GM12878 (cell line): ENCODE data around the gene INIP. TPM values are rescaled to one million over a fixed set of nuclear protein-coding genes. Genes with fewer than 3 reads are reported as not detected.

Experiments
- ATAC-seq: fragments of 200-7000 bp; cut with Tn5 transposase; 3 replicates; pipeline ENCODE4 v1.9.1; 2020; ENCODE audit warnings: mild to moderate bottlenecking, moderate library complexity
- BruUV-seq: library from RNA; stranded (reverse); fragments of 400-500 nt; replicated peaks from 2 replicates; lab custom pipeline; 2021; lab: Mats Ljungman, UMichigan
- CTCF ChIA-PET: fragments of 300-600 bp; sonication (Branson Sonifier 250); formaldehyde crosslinking; extraction: SDS; loops from one replicate; lab custom pipeline; 2021; ENCODE audit warnings: inconsistent platforms; lab: Yijun Ruan, JAX
- POLR2A ChIA-PET: fragments of 350-600 bp; formaldehyde crosslinking; extraction: SDS; loops from one replicate; lab custom pipeline; 2021; ENCODE audit warnings: inconsistent platforms; lab: Charles Lee
- RAD21 ChIA-PET: fragments of 300-600 bp; sonication (Branson Sonifier 250); formaldehyde crosslinking; loops from one replicate; lab custom pipeline; 2023; ENCODE audit warnings: antibody characterized with exemption; ENCODE audit not compliant: unreplicated experiment; lab: Charles Lee
- SMC1A ChIA-PET: fragments of 300-600 bp; sonication (Branson Sonifier 250); formaldehyde crosslinking; loops from one replicate; lab custom pipeline; 2023; ENCODE audit not compliant: unreplicated experiment, uncharacterized antibody; lab: Charles Lee
- DNase-seq: peaks from one replicate; pipeline ENCODE4 v3.0.0-alpha.2; 2011; ENCODE audit warnings: low read depth, low spot score
- FAIRE-seq: peaks from 3 replicates; lab custom pipeline; 2011; peaks lifted over from hg19 to GRCh38; lab: Jason Lieb, UNC
- H2AFZ ChIP-seq: 2 replicates; pipeline ENCODE4 v1.6.0; 2011; ENCODE audit warnings: low read depth, low read length, control low read depth; ENCODE audit not compliant: control insufficient read depth
- H3K27ac ChIP-seq: 2 replicates; pipeline ENCODE4 v1.5.1; 2011; ENCODE audit warnings: control low read depth; ENCODE audit not compliant: control insufficient read depth, insufficient read depth
- H3K27me3 ChIP-seq, 2 experiments: replicated peaks in 1 of 2; 2 replicates each; pipeline versions ENCODE4 v1.6.0 to v1.6.1; 2011; ENCODE audit warnings: low read length in 1 of 2; ENCODE audit not compliant: control insufficient read depth in 2 of 2, insufficient read depth in 2 of 2
- H3K36me3 ChIP-seq, 2 experiments: 2 replicates each; pipeline ENCODE4 v1.5.1; 2011; ENCODE audit warnings: low read length in 1 of 2; ENCODE audit not compliant: control insufficient read depth in 2 of 2, insufficient read depth in 2 of 2
- H3K4me1 ChIP-seq: 2 replicates; pipeline ENCODE4 v1.6.1; 2011; ENCODE audit warnings: mild to moderate bottlenecking, low read length, moderate library complexity, mixed read lengths; ENCODE audit not compliant: control insufficient read depth, insufficient read depth
- H3K4me2 ChIP-seq: 2 replicates; pipeline ENCODE4 v1.6.0; 2011; ENCODE audit warnings: control low read depth; ENCODE audit not compliant: control insufficient read depth, insufficient read depth
- H3K4me3 ChIP-seq: fragments of 200-600 bp; sonication (generic); 2 replicates; pipeline ENCODE4 v1.5.1; 2016
- H3K79me2 ChIP-seq: 2 replicates; pipeline ENCODE4 v1.6.0; 2011; ENCODE audit warnings: low read length; ENCODE audit not compliant: control insufficient read depth, insufficient read depth
- H3K9ac ChIP-seq: 2 replicates; pipeline ENCODE4 v1.8.0; 2011; ENCODE audit warnings: low read length, control low read depth, mixed read lengths; ENCODE audit not compliant: control insufficient read depth, insufficient read depth
- H3K9me3 ChIP-seq: replicated peaks from 3 replicates; pipeline ENCODE4 v1.5.1; 2011; ENCODE audit warnings: mild to moderate bottlenecking, low read length; ENCODE audit not compliant: control insufficient read depth, insufficient read depth
- H4K20me1 ChIP-seq: 2 replicates; pipeline ENCODE4 v1.6.0; 2011; ENCODE audit not compliant: control insufficient read depth, insufficient read depth
- CEBPB ChIP-seq, 2 experiments: fragments of 150-350 bp in 1 of 2; IDR thresholded peaks; 2 replicates each; pipeline ENCODE4 v1.6.1; 2012 to 2014; ENCODE audit warnings: low read depth in 2 of 2, low read length in 2 of 2, borderline replicate concordance in 1 of 2, inconsistent platforms in 1 of 2
- CREM ChIP-seq: IDR thresholded peaks from 2 replicates; pipeline ENCODE4 v1.6.1; 2014; ENCODE audit warnings: antibody characterized with exemption, low read depth
- HCFC1 ChIP-seq: fragments of 150-350 bp; IDR thresholded peaks from 2 replicates; pipeline ENCODE4 v1.6.1; 2014; ENCODE audit warnings: low read length
- NRF1 ChIP-seq: conservative IDR thresholded peaks from 2 replicates; pipeline ENCODE4 v1.6.1; 2011; ENCODE audit warnings: mild to moderate bottlenecking, low read depth, low read length, improper control_type of control experiment
- RCOR1 ChIP-seq: conservative IDR thresholded peaks from 2 replicates; pipeline ENCODE4 v1.6.1; 2012; ENCODE audit warnings: low read depth, low read length, improper control_type of control experiment
- SP1 ChIP-seq: IDR thresholded peaks from one replicate; pipeline ENCODE4 v1.6.1; 2011; ENCODE audit warnings: low read depth, low read length
- STAT3 ChIP-seq: IDR thresholded peaks from 2 replicates; pipeline ENCODE4 v1.6.1; 2011; ENCODE audit warnings: low read depth, low read length, improper control_type of control experiment
- ZZZ3 ChIP-seq: IDR thresholded peaks from 2 replicates; pipeline ENCODE4 v1.6.1; 2011; ENCODE audit warnings: low read depth; ENCODE audit not compliant: control insufficient read depth, insufficient read length
- WGBS: methylation state at CpG from one replicate; pipeline ENCODE4 v1.1.6; 2016; ENCODE audit warnings: low lambda C conversion rate; ENCODE audit not compliant: insufficient replicate concordance, insufficient coverage; ENCODE audit errors: missing lambda C conversion rate; 5-methylcytosine and 5-hydroxymethylcytosine counted together
- in situ Hi-C: fragments of 300-500 bp; cut with MboI; formaldehyde crosslinking; loops from 9 replicates; pipeline ENCODE4 v1.14.3; 2018; ENCODE audit warnings: mixed read lengths
- intact Hi-C: fragments of 100-400 bp; cut with micrococcal nuclease; formaldehyde crosslinking; loops from one replicate; pipeline ENCODE4 v1.14.2; 2022; ENCODE audit not compliant: unreplicated experiment
- polyA plus RNA-seq, 11 experiments: library from polyadenylated mRNA; depleted of rRNA in 4 of 11; unstranded in 6 of 11; stranded (reverse) in 5 of 11; fragments of >200 nt; fragmentation: Nextera tagmentation in 4 of 11; fragmentation: Illumina TruSeq in 1 of 11; extraction: Ambion mirVana in 4 of 11; extraction: Trizol in 1 of 11; gene quantifications; 1 replicate in 1 of 11; 2 replicates in 10 of 11; pipeline versions ENCODE4 v1.2.1 to v1.2.3, GENCODE V29; 2011 to 2016; ENCODE audit warnings: inconsistent platforms in 2 of 11, missing spikeins in 2 of 11, low read depth in 1 of 11
- total RNA-seq, 4 experiments: library from RNA; depleted of rRNA in 3 of 4; stranded (reverse); fragments of >200 nt in 3 of 4; fragmentation: Illumina TruSeq in 1 of 4; extraction: Trizol in 1 of 4; gene quantifications; 2 replicates each; pipeline versions ENCODE4 v1.2.1 to v1.2.3, GENCODE V29; 2013 to 2021
- TF ChIP-seq, protein P1 (sequence below): fragments of 450-650 bp; IDR thresholded peaks from 2 replicates; pipeline ENCODE4 v1.6.1; 2016; ENCODE audit warnings: mild to moderate bottlenecking

INIP gene
- total and polyA plus RNA-seq, 10 of the 15 experiments (the other 5 are each of a cell fraction or from before 2014, with no cell fraction given): 18.9 to 66.5 (median 37.7) TPM

DNA sequence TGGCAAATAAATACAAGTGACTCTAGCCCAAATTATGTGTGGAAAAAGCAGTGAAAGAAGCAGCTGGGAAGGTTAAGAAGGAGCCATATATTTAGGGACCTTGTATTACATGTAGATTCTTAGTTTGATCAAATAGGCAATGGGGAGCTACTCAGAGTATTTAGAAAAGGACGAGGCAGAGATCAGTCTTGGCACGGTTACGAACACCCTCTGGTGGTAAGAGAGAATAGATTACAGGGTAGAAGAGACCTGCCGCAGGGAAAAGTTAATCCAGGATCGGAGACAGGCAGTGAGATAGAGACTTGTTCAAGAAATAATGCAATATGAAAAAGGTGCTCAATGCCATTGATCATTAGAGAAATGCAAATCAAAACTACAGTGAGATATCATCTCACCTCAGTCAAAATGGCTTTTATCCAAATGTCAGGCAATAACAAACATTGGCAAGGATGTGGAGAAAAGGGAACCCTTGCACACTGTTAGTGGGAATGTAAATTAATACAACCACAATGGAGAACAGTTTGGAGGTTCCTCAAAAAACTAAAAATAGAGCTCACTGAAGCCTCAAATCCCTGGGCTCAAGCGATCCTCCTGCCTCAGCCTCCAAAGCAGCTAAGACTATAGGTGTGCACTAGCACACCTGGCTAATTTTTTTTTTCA lies 12.0 kb downstream of the INIP start:
- TF ChIP-seq CREM (no peak), RCOR1 (no peak), HCFC1 (no peak), SP1 (no peak), STAT3 (no peak), NRF1 (no peak), CEBPB (IDR thresholded peaks at IDR 0.05; ENCODE audit: borderline replicate concordance in 1 of 2, low read depth in 2 of 2, low read length in 2 of 2) (no peak), ZZZ3 (no peak)
- TF ChIP-seq, protein P1, sequence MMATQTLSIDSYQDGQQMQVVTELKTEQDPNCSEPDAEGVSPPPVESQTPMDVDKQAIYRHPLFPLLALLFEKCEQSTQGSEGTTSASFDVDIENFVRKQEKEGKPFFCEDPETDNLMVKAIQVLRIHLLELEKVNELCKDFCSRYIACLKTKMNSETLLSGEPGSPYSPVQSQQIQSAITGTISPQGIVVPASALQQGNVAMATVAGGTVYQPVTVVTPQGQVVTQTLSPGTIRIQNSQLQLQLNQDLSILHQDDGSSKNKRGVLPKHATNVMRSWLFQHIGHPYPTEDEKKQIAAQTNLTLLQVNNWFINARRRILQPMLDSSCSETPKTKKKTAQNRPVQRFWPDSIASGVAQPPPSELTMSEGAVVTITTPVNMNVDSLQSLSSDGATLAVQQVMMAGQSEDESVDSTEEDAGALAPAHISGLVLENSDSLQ: no peak
- ChIA-PET RAD21 (no interaction called here), CTCF (interaction anchor here (1.0 to 1.3 kb wide), 2 partner anchors 8 to 12 kb away, joined by 4 read pairs; partner anchors contain the start of gene INIP), POLR2A (no interaction called here), SMC1A (no interaction called here)
- no TSS peak for BruUV-seq
- peaks cover 0 to 5% of the 10 kb centered on the region in 2 experiments; a peak in 1 of 4 replicates for H3K36me3 ChIP-seq
- in situ Hi-C loops (no loop called here), intact Hi-C loops (no loop called here)
- FAIRE-seq (no peak), DNase-seq (no peak), ATAC-seq (no peak)
- no peaks in the 10 kb centered on the region for H3K9me3 ChIP-seq
- no peak overlapping the region for H3K27ac ChIP-seq
- H3K79me2 ChIP-seq: no peaks in the 10 kb centered on the region; the same call in 1 of the 2 replicates
- H3K9ac ChIP-seq: no peak overlapping the region
- no peaks in the 10 kb centered on the region for H3K27me3 ChIP-seq
- H3K4me2 ChIP-seq: no peak overlapping the region
- H4K20me1 ChIP-seq: no peaks in the 10 kb centered on the region
- no peak overlapping the region for H3K4me3 ChIP-seq
- no peak overlapping the region for H2AFZ ChIP-seq
- 98% methylated on average over 6 of the region's 6 CpGs for WGBS
- no peaks in the 10 kb centered on the region for H3K4me1 ChIP-seq
